Colon (tissue), 2 donors: ENCODE data around the gene PSTPIP1.

Experiments
- FAIRE-seq: peaks from 2 replicates; lab custom pipeline; 2012; peaks lifted over from hg19 to GRCh38; lab: Jason Lieb, UNC
- donor health status: control.
- donor health status: control.

The PSTPIP1 gene

DNA sequence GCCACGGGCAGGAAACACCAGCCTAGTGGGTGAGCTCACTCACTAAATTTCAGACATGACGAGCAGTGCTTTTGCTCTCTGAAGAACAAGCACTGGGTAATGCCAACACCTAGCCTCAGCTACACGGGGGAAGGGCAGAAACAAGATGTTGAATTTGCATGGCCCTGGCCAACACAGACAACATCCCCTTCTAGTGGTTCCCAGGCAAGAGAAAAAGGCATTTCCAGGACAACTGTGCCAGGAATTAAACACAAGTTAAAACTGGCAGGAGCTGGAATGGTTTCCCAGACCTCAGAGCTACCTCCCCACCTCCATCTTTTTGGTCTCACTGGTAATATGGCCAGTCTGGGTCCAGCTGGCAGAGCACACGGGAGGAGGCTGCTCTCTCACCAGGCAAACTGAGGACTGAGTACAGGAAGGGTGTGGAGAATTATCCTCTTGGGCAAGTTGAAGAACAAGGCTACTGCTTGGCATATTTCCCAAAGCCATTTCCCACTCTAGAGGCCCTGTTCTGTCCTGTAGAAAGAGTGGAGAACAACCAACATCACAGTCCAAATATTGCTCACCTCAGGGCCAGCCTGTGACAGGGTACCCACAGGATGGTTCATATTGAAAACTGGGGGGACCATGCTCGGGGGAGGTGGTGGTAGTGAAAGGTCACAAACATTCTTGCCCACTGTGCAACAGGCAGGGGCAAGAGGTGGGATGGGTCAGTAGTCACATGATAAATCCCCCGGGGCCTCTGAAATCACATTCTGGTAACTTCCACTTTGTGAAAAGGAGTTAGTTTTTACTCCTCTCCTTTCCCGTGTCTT, 49.5 kb downstream of the PSTPIP1 start:
- FAIRE-seq = no peak

DNA sequence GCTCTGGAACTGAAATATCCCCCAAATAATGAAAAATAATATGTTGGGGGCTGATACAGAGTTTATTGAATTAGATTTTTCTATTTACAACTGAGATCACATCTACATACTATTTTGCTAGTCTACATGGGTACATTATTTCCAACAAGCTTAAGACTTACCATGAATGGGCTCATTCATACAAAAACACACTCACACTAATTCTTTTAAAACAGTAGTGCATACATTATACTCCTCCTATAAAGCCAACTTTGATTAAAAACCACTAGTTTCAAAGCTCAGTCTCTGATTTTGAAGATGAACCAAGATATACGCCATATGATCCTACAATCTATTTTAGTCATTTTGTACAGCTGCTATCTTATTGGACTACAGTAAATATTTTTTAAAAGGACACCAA, 51.1 kb downstream of the PSTPIP1 start:
- FAIRE-seq = no peak

DNA sequence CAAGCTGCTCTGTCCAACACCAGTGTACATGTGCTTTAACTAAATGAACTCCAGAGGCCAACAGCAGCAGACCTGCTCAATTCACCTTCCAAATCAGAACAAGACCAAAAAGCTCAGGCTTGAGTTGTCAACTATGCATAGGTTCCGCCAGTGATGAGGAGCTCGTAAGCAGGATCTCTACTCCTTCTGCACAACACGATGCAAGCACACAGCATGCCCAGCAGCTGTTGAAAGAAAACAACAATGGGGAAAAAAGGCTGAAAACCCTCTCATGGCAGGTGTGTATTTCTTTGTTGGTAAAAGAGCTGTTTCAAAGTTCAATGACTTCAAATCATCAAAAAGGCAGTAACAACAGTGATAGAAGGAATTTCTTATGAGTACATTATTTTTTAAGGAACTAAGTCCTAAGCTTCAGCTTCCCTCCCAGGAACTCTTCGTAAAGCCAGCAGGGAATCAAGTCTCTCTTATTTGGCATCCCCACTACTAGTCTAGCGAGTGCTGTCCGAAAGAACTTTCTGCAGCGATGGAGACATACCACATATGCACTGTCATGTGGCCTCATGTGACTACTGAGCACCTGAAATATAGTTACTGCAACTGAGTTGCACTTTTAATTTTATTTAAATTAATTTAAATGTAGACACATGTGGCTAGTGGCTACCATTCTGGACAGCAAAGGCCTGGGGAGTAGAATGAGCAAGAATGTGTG, 51.9 kb downstream of the PSTPIP1 start:
- FAIRE-seq = no peak

DNA sequence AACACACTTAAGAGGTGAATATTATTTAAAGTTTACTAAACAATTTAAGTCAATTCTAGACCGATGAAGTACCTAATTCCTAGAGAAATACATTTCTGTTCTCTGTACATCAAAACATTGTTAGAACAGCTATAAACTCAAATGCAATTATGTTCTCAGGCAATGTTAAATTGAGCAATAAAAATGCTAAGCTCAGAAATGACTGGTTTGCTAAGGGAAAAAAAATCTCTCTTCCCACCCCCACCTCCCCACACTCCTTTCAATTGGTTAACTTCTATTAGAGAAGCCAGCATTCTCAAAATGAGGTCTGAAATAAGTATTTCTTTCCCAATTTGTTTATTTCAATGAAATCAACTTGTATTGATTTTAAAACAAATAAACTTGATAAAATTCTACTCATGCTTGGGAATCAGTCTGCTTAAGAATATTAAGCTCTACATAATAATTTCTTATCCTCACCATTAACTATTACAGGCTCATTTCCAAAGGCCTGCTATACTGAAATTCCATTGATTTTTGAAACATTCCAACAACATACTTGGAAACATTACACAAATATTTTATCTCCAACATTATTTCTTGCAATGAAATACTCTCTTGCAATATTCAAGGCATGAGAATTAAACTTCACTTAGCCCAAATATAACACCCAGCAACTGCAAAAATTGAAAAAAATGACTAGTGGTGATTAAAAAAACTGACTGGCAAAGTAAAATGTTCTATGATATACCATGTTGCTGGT, 53.4 kb downstream of the PSTPIP1 start:
- FAIRE-seq = no peak

DNA sequence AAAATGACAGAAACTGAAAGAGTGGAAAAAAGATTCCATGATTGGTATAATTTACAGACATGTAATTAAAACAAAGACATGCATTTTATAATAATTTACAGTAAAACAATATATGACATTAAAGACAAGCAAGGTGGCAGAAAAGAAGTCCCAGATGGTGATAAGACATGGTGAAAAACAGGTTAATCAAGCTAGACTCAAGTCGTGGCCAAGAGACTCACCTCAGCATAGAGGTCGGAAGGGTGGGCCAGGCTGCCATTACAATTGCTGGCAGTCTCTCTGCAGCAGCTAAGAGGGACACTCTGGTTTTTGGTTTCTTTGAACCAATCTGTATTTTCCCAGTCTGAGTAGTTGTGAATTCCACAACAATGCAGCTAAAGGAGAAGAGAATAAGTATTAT, 57.6 kb downstream of the PSTPIP1 start:
- no peak for FAIRE-seq

DNA sequence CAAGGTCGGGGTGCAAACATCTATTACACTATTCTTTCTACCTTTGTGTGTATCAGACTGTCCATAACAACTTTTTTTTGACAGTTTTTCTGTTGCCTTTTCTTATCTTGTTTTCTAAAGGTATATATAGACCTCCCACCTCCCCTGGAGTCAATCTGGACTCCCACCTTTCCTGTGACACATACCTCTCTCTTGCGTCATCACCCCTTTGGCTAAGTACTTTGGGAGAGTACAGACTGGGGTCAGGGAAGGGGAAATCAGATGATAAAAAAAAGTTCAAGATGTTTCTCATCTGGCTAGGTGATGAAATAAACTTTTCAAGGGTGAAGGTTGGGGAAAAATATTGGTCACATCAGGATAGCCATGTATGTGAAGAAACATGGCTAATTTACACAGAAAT, 58.8 kb downstream of the PSTPIP1 start:
- FAIRE-seq = no peak

DNA sequence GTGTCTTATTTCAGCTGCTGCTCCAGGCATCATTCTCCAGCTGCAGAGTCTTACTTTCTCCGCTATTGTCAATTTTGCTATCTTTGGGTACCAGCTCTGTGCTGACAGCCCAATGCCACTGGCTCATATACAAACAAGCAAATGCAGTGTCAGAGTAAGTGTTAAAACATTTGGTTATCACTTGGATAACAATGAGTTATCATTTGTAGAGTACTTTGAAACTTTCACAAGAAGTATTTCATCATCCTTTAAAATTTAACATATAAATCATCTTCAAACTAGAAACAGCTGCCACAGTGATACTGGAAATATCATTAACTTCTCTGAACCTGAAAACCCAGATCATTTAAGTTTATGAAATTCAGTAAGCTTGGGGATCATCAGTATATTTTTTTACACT, 62.1 kb downstream of the PSTPIP1 start:
- FAIRE-seq = no peak

DNA sequence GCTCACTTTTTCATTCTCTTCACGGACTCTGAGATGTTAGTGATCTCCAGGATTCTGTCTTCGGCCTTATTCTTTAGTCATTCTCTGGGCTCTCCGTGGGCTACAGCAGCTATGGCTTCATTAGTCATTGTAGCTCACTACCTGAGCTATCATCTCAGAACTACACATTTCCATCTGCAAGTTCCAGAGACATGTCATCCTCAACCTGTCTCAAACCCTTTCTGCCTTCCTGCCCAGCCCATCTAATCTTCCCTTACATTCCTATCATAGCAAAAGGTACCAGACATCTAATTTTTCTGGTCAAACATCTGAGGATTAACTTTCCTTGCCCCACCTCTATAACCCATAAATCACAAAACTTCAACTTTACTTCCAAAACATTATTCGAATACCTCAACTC, 62.8 kb downstream of the PSTPIP1 start:
- FAIRE-seq = no peak

DNA sequence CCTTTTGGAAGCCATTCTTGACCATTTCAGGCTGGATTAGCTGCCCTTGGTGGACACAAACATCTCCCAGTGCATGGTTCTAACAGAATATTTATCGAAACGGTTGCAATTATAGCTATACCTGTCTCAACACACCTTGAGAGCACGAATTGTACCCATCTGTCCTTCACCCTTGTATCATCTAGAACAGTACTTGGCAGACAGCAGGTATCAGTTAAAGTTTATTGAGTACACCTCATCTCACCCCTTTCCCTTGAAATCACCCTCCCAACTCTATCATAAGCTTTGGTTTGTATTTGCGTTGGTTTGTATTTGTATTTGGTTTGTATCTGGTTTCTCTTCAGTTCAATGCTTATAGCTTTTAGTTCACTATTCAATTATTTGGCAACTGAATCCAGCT, 63.5 kb downstream of the PSTPIP1 start:
- no peak for FAIRE-seq

DNA sequence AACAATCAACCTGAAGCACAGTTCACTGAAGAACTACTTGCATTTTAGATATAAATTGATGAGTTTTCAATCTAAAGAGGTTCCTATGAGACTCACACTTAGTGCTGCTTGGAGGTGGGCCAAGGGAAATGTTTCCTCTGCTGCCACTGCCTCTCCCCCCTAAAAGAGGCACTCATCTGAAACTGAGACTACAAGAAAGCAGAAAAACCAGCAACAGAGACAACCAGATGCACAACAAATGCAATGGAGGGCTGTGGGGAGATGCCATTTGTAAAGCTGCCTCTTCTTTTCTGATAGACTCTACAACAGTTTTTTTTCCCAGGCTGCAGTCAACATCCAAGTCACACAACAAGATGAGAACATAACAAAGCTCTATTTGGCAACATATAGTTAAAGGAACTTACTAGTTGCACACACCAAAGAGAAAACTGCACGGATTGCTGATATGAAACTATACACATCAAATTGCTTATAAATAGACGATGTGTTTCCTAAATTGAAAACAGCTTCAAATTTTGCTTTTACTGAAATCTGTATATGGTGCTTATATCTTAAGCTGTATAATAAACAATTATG, 64.9 kb downstream of the PSTPIP1 start:
- FAIRE-seq = no peak

DNA sequence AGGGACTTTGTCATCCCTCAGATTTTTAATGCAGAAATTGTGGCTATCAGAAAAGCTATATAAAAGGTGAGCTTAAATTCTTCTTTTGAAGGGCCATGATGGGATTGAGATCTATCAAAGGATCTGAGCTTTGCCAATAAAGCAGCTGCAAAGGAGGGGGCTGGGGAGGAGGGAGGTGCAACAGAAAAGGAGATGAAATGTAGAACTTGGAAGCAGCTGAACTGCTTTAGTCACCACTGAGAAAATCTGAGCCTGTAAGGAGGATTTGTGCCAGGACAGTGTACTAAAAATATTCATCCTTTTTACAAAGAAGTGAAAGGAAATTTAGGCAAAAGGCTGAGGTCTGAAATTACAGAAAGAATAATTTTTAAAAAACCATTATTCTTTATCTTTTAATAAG, 65.6 kb downstream of the PSTPIP1 start:
- no peak for FAIRE-seq

DNA sequence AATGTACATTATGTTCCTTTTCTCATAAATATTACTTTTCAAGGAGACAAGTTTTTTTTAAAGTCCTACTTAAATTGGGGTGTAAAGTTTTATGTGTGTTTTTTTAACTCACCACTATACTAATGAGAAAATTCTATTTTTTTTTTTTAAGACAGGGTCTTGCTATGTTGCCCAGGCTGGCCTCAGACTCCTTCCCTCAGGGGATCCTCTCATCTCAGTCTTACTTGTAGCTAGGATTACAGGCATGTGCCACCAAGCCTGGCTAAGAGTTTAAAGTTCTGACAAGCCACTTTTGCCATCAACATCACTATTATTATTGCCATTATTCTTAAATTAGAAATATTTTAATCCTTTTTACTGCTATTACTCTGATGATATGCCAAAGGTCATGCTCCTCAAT, 68.3 kb downstream of the PSTPIP1 start:
- FAIRE-seq = no peak

DNA sequence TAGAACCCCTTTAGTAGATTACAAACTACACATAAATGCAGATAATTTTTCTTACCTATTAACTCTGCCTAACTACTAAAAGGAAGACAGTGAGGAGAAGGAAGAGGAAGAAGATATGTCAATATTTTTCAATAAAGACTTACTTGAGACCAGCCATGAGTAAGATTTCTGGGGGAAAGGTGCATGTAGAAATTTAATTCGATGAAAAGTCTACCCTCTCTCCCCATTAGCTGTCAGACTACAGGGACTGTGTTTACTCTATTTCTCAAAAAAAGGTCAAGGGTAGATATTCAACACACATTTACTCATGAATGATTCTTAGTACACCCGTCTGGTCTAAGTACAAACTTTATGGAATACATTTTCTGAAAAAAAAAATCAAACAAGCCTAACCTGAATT, 69.1 kb downstream of the PSTPIP1 start:
- no peak for FAIRE-seq

DNA sequence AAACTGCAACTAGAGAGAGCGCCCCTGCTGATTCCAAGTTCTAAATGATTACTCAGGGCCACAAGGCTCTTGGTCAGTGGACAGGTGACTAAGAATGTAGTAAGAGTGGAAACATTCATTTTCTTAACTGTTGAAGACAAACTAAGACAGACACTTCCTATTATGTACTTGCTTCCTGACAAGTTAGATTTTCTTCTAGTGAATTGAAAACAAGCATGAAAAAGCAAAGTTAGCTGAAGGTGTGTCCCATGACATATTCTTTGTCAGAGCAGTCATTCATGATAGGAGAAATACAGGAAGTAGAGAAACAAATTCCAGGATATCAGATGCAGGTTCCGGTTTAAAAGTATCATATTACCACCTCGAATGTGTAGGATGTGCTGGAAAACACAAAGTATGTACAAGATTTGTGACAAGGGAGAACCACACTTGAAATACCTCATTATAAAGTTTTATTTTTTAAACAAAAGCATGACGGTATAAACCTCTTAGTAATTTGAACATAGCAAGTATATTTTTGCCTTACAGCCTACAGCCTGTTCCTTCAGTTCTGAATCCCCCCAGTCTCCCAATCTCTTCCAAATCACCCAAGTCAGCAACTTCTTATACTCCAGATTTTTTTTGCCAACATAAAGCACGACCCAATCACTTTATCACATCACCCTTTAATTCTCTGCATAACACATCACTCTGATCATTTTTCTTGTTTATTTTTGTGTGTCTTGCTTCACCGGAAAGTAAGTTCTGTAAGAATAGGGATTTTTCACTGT, 69.8 kb downstream of the PSTPIP1 start:
- FAIRE-seq = no peak

DNA sequence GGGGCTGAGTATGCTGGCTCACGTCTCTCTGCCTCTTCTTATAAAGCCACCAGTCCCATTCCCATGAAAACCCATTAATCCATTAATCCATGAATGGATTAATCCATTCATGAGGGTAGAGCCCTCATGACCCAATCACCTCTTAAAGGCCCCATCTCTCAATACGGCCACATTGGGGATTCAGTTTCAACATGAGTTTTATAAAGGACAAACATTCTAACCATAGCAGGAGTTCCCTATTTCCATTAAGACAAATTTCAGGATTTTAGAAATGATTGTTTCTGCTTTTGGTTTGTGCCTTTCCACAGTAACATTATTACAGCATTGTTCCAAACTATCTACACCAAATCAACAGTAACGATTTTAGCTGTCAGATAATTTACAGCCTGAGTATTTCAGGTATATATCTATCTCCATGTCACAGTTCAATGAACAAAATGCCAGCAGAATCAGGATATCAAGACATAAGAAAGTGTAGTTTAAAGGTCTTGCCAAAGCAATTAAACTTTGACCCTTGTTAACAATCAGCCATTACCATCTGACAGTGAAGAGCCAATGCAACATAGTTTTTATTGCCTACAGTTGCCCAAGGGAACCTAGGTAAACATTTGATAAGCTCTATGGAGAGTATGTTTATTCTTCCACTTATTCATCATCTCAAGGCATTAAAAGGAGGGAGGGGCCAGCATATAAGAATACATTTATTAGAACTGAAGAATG, 72.2 kb downstream of the PSTPIP1 start:
- FAIRE-seq = peak; percentile 69

DNA sequence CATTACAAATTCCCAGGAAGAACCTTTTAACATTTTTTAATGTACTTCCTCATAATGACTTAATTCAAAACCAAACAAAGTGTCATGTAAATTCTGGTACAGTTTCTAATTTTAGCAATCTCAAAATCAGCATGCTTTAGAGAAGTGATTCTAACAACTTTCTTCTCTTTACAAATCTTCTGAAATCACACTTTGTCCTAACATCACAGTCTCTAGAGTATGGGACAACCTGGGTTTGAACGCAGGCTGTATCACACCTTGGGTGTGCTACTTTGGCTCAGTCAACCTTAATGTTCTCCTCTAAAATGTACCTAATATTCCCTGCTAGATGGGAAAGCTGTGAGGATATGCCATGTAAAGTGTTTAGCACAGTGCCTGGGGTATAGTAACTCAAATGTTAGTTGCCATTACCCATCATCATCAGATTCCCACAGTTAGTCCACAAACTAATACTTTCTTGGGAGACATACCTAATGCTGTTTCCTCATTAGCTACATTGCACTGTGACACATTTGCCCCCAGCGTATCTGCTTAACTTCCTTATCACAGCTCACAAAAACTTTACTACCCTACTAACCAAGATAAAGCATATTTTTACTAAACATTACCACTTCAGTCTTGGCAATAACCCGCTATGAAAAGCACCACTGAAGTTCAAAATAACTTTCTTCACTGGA, 72.9 kb downstream of the PSTPIP1 start:
- no peak for FAIRE-seq

DNA sequence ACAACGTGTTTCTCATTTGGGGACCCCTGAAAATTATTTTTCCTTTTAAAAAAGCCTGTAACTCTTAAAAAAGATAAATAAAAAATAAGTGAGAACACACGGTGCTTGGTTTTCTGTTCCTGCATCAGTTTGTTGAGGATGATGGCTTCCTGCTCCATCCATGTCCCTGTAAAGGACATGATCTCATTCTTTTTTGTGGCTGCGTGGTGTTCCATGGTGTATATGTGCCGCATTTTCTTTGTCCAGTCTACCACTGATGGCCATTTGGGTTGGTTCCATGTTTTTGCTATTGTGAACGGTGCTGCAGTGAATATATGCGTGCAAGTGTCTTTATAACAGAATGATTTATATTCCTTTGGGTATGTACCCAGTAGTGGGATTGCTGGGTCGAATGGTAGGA, 73.7 kb downstream of the PSTPIP1 start:
- FAIRE-seq = no peak

DNA sequence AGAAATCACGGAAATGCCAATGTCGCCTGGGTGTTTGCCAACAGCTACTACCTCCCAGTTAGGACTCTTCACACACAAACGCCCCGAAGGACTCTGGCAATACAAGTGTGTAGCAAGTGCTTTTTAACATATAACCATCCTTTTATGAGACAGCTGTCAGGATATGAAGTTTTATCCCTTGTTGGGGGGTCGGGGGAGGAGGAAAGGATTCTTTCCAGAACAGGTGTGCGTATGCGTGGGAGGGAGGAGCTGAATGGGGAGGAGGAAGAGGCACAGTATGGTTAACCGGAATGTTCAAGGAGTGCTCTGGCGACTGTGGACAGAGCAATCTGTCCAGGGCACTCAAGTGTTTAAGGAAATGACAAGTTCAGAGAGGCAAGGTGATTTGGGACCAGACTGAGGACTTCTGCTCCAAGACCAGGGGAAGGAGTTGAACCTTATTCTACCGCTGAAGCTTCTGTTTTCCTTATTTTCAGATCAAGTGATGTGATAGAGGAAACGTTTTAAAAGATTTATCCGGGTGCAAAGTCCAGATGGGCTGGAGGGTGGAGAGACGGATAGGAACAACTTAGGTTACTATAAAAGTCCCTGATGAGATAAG, 74.7 kb downstream of the PSTPIP1 start:
- FAIRE-seq = no peak

DNA sequence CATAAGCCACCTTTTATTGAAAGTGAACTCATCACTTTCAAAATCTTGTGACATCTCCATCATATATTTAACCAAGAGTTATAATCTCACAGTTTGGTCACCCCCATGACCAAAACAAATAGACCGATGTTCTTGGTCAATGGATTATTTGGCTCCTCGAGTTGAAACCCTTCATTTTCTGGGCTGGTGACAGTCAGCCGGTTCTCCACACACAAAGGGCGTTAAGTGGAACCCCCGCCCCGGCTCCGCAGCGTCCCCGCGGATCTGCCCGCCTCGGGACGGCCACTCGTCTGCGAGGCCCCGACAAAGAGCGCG, 75.2 kb downstream of the PSTPIP1 start:
- no peak for FAIRE-seq

DNA sequence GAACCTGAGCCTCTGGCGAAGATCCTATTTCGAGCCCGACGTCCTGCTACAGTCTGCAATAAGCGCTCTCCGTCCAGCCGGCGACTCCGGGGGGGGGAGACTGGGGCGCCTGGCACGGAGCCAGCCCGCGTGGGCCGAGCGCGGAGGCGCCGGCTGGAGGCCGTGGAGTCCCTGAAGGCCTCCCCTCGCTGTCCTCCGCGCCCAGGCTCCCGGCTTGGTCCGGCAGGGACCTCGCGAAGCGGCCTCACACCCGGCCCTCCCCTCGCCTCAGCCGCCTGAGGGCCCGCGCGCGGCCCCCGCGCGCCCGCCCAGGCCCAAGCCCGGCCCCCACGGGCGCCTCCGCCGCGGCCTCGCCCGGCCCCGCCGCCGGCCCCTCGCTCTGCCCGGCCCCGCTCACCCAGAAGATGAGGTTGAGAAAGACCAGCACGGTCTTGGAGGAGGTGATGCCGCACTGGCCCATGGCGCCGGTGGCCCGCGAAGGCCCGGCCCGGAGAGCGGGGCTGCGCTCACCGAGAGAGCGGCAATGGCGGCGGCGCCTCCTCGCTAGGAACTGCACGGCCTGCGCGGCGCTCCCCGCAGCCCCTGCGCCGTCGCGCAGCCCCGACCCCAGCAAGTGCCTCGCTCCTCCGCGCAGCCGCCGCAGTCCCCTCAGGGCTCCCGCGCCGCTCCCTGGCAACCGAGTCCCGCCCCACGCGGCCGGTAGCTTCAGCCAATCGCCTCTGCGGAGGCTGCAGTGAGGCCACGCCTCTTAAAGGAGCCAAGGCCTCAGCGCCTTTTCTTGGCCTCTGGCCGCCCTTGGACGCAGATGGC, 75.8 kb downstream of the PSTPIP1 start, which contains the start of gene TSPAN3:
TSPAN3 (minus strand) TSS at position 615 of the 810 bp plus-strand sequence; CDS start at position 460, 155 bp downstream.
- no peak for FAIRE-seq
